Tibial nerve (tissue), 4 donors: ENCODE data around the gene RIMS4.

Source experiments
- EP300 ChIP-seq, 2 donors: sonication (generic); formaldehyde crosslinking; IDR thresholded peaks; one replicate each; pipeline ENCODE4 v1.6.1; 2017; ENCODE audit warnings: antibody characterized with exemption in 2 of 2, mild to moderate bottlenecking in 1 of 2
- POLR2A ChIP-seq, 2 donors: fragments of 450-650 bp; IDR thresholded peaks; one replicate each; pipeline ENCODE4 v1.6.1; 2017; ENCODE audit warnings: antibody characterized with exemption in 2 of 2, mild to moderate bottlenecking in 2 of 2, moderate library complexity in 2 of 2
- TF ChIP-seq, protein P1 (sequence below), 5 experiments: fragments of 200-600 bp in 3 of 5; fragments of 450-650 bp in 2 of 5; sonication (generic) in 3 of 5; IDR thresholded peaks; one replicate each; pipeline ENCODE4 v1.5.1; 2016 to 2019; ENCODE audit warnings: antibody characterized with exemption in 5 of 5, mild to moderate bottlenecking in 3 of 5, moderate library complexity in 2 of 5

DNA sequence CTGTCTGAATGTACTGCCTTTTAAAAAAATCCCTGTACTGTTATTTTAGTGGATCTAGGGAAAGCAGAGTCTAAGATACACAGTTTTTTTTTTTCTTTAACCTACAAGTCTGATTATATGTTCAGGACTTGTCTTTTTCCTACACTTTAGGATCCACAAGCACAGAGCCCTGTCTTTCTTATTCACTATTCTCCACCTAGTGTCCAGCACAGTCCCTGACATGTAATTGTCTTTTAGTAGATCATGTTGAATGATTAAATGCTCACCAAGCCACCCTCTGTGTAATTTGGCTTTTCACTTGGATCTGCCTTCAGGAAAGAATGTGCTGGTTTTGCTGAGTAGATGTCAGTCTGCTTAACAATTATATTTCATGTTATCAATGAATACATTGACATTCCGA, 39.4 kb upstream of the RIMS4 start:
- TF ChIP-seq EP300 (IDR thresholded peaks at IDR 0.05) (no peak), POLR2A (IDR thresholded peaks at IDR 0.05) (no peak)
- TF ChIP-seq, protein P1, sequence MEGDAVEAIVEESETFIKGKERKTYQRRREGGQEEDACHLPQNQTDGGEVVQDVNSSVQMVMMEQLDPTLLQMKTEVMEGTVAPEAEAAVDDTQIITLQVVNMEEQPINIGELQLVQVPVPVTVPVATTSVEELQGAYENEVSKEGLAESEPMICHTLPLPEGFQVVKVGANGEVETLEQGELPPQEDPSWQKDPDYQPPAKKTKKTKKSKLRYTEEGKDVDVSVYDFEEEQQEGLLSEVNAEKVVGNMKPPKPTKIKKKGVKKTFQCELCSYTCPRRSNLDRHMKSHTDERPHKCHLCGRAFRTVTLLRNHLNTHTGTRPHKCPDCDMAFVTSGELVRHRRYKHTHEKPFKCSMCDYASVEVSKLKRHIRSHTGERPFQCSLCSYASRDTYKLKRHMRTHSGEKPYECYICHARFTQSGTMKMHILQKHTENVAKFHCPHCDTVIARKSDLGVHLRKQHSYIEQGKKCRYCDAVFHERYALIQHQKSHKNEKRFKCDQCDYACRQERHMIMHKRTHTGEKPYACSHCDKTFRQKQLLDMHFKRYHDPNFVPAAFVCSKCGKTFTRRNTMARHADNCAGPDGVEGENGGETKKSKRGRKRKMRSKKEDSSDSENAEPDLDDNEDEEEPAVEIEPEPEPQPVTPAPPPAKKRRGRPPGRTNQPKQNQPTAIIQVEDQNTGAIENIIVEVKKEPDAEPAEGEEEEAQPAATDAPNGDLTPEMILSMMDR (IDR thresholded peaks at IDR 0.05): no peak
